MM.1S (cell line): ENCODE results near the gene RAB11FIP4.

Experiments used
- EZH2 ChIP-seq: fragments of 300-600 bp; sonication (generic); optimal IDR thresholded peaks from 2 replicates; pipeline ENCODE3; 2017; ENCODE audit warnings: low read depth, mild to moderate bottlenecking, antibody characterized with exemption, low read length, mixed read lengths
- EZH2phosphoT487 ChIP-seq: fragments of 300-600 bp; sonication (generic); IDR thresholded peaks from 2 replicates; pipeline ENCODE4 v1.6.1; 2018; ENCODE audit warnings: antibody characterized with exemption, low read length
- TF ChIP-seq, protein P1 (sequence below): fragments of 300-600 bp; sonication (generic); IDR thresholded peaks from 2 replicates; pipeline ENCODE4 v1.5.1; 2016; ENCODE audit warnings: antibody characterized with exemption, low read length, mixed read lengths

DNA sequence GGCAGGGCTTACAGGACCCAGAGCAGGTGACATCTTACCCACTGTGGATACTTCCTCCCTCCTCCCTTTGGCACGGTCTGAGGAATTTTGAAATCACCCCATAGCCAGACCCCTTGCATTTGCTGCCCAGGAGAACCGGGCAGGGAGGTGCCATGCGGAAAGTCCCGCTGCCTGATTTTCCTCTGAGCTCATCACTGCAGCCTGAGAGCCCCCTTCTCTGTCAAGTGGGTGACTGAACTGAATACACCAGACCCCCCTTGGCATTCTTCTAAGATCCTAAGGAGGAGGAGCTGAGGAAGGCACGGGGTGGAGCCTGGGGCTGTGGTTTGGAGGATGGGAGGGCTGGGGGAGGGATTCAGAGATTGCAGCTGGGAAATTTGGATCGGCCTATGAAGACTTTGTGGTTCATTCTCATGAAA, 173.4 kb downstream of the RAB11FIP4 start:
- TF ChIP-seq, protein P1, sequence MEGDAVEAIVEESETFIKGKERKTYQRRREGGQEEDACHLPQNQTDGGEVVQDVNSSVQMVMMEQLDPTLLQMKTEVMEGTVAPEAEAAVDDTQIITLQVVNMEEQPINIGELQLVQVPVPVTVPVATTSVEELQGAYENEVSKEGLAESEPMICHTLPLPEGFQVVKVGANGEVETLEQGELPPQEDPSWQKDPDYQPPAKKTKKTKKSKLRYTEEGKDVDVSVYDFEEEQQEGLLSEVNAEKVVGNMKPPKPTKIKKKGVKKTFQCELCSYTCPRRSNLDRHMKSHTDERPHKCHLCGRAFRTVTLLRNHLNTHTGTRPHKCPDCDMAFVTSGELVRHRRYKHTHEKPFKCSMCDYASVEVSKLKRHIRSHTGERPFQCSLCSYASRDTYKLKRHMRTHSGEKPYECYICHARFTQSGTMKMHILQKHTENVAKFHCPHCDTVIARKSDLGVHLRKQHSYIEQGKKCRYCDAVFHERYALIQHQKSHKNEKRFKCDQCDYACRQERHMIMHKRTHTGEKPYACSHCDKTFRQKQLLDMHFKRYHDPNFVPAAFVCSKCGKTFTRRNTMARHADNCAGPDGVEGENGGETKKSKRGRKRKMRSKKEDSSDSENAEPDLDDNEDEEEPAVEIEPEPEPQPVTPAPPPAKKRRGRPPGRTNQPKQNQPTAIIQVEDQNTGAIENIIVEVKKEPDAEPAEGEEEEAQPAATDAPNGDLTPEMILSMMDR = no peak
- TF ChIP-seq EZH2 (no peak), EZH2phosphoT487 (no peak)
